Astrocyte (in vitro differentiated cells and primary cell): ENCODE results near the gene ADNP. TPM values are rescaled to one million over a fixed set of nuclear protein-coding genes. Genes with fewer than 3 reads are reported as not detected.

Experiments used
- DNase-seq: peaks from one replicate; pipeline ENCODE4 v3.0.0-alpha.2; 2010; ENCODE audit warnings: low read depth
- FAIRE-seq: peaks from 2 replicates; lab custom pipeline; 2011; peaks lifted over from hg19 to GRCh38; lab: Jason Lieb, UNC
- H2AFZ ChIP-seq: 2 replicates; pipeline ENCODE4 v1.6.0; 2012; ENCODE audit warnings: low read depth, low read length, inconsistent platforms
- H3K27ac ChIP-seq: 2 replicates; pipeline ENCODE4 v1.5.1; 2011; ENCODE audit warnings: low read depth, low read length, inconsistent platforms
- H3K27me3 ChIP-seq: 2 replicates; pipeline ENCODE4 v1.6.0; 2011; ENCODE audit warnings: low read length, inconsistent platforms; ENCODE audit not compliant: insufficient read depth
- H3K36me3 ChIP-seq: 2 replicates; pipeline ENCODE4 v1.5.1; 2011; ENCODE audit warnings: low read length, inconsistent platforms; ENCODE audit not compliant: insufficient read depth
- H3K4me1 ChIP-seq: 2 replicates; pipeline ENCODE4 v1.5.1; 2011; ENCODE audit warnings: low read length, inconsistent platforms; ENCODE audit not compliant: insufficient read depth
- H3K4me2 ChIP-seq: 2 replicates; pipeline ENCODE4 v1.6.0; 2012; ENCODE audit warnings: low read length, inconsistent platforms
- H3K4me3 ChIP-seq: 2 replicates; pipeline ENCODE4 v1.5.1; 2011; ENCODE audit warnings: low read depth, mild to moderate bottlenecking, low read length, inconsistent platforms; ENCODE audit not compliant: insufficient read depth
- H3K79me2 ChIP-seq: 2 replicates; pipeline ENCODE4 v1.6.0; 2012; ENCODE audit warnings: mild to moderate bottlenecking, low read length, inconsistent platforms; ENCODE audit not compliant: insufficient read depth
- H3K9ac ChIP-seq: 2 replicates; pipeline ENCODE4 v1.6.0; 2012; ENCODE audit warnings: mild to moderate bottlenecking, low read length, inconsistent platforms
- H3K9me3 ChIP-seq: 2 replicates; pipeline ENCODE4 v1.5.1; 2012; ENCODE audit warnings: low read depth, mild to moderate bottlenecking, low read length, inconsistent platforms; ENCODE audit not compliant: insufficient read depth
- H4K20me1 ChIP-seq: 2 replicates; pipeline ENCODE4 v1.6.0; 2012; ENCODE audit warnings: low read length, inconsistent platforms; ENCODE audit not compliant: insufficient read depth
- H3K27ac Mint-ChIP-seq: one replicate; pipeline ENCODE4 v1.8.0; 2021; ENCODE audit warnings: mild to moderate bottlenecking, mixed read lengths; ENCODE audit not compliant: unreplicated experiment
- H3K27me3 Mint-ChIP-seq: one replicate; pipeline ENCODE4 v1.8.0; 2021; ENCODE audit warnings: low read depth, mixed read lengths; ENCODE audit not compliant: unreplicated experiment
- H3K36me3 Mint-ChIP-seq: one replicate; pipeline ENCODE4 v1.8.0; 2021; ENCODE audit warnings: low read depth, mixed read lengths; ENCODE audit not compliant: unreplicated experiment
- H3K4me1 Mint-ChIP-seq: one replicate; pipeline ENCODE4 v1.8.0; 2021; ENCODE audit warnings: low read depth, mixed read lengths; ENCODE audit not compliant: unreplicated experiment
- H3K4me3 Mint-ChIP-seq: one replicate; pipeline ENCODE4 v1.8.0; 2021; ENCODE audit warnings: mild to moderate bottlenecking, moderate library complexity, mixed read lengths; ENCODE audit not compliant: unreplicated experiment
- H3K9me3 Mint-ChIP-seq: one replicate; pipeline ENCODE4 v1.8.0; 2021; ENCODE audit warnings: mild to moderate bottlenecking, mixed read lengths; ENCODE audit not compliant: unreplicated experiment
- EZH2 ChIP-seq: IDR thresholded peaks from 2 replicates; pipeline ENCODE4 v1.6.1; 2012; ENCODE audit warnings: mild to moderate bottlenecking, low read length, inconsistent platforms; ENCODE audit not compliant: insufficient read depth
- total RNA-seq: library from RNA; stranded (reverse); gene quantifications from 2 replicates; pipeline ENCODE4 v1.2.1, GENCODE V29; 2021
- TF ChIP-seq, protein P1 (sequence below): IDR thresholded peaks from 2 replicates; pipeline ENCODE4 v1.5.1; 2011; ENCODE audit warnings: low read depth, mild to moderate bottlenecking, inconsistent platforms, low read length, moderate library complexity; ENCODE audit not compliant: insufficient read depth

ADNP gene
- total RNA-seq, 1 donor from 2014 or later: 72.1 TPM

DNA sequence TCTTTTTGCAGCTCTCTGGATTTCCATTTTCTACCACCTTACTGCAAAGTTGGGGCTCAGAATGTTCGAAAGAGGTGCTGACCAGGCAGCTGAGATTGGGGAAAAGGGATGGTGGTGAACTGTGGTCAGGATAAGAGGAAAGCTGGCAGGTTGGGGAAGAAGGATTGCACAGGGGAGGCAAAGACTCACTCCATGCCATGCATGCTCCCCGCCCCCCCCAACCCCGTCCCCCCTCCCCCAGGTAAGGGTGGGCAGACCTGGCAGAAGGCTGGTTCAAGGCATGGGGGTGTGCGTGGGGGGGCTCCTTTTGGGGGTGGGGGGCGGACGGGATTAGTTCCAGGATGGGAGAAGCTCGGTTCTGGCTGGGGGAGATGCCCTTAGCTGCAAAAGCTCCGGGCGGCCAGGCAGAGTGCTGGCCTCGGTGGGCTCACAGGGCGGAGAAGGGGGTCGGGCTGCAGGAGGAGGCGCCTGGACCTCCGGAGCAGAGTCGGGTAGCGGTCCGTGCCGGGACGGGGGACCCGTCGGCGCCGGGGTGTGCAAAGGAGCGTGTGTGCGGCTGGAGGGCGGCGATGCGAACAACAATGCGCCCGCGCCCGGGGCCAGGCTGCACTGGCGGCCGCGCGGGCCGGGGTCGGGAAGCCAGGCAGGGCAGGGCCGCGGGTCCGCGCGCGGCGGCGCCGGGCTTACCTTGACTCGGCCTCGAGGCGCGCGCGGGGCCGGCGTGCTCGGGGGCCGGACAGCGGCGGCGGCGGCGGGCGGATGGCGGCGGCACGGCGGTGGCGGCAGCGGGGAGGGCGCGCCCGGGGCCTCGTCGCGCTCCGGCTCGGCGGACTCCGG is 880 bp downstream of the ADNP start:
- H3K4me3 Mint-ChIP-seq: peak overlapping the region; percentile 98
- no peak overlapping the region for H2AFZ ChIP-seq
- no peak for DNase-seq

DNA sequence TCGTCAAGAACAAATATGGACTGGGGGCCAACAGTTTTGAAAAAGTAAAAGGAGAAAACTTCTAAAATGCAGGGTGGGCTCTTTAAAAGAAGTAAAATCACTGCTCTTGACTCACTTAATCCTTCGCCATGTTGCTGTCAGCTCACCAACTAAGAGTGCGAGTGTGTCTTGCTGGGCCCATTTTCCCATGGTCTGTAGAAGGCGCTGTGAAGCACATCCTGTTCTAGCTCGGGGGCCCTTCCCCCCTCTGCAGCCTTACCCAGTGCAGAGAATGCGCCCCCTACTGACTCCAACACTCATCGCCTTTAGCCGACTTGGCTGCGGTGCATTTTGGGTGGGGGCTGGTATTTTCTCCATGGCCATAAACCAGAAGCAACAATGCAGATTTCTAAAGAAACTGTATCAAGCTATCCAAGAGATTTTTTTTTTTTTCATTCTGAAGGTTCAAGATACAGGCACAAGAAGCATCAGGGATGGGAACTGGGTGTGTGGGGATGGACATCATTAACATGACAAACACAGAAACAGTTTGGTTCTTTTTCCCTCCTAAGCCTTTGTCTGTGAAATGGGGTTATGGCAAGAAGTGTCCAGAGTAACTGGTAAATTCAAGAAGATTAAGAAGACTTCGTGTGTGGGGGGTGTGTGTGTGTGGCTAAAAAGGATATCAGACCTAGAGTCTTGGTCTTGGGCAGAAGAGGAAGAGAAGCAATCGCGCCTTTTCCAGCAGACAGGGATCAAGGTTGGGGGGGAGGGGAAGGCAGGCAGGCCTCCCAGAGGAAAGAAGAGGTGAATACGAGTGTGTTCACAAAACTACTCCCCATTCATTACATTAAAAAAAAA is 1.7 kb downstream of the ADNP start:
- no peaks in the 10 kb centered on the region for H3K27me3 Mint-ChIP-seq
- H3K9me3 Mint-ChIP-seq: no peaks in the 10 kb centered on the region
- H3K4me3 Mint-ChIP-seq: peak overlapping the region; percentile 98
- Histone ChIP-seq H4K20me1 (peaks cover 52% of the 10 kb centered on the region), H3K9me3 (no peaks in the 10 kb centered on the region), H2AFZ (no peak overlapping the region), H3K9ac (peak overlapping the region; percentile 82), H3K36me3 (peaks cover 40% of the 10 kb centered on the region), H3K4me3 (peak overlapping the region; percentile 89), H3K27me3 (no peaks in the 10 kb centered on the region), H3K4me2 (peak overlapping the region; percentile 92), H3K79me2 (peaks cover 64% of the 10 kb centered on the region), H3K27ac (peak overlapping the region; percentile 53), H3K4me1 (peaks cover 21% of the 10 kb centered on the region)
- TF ChIP-seq, protein P1, sequence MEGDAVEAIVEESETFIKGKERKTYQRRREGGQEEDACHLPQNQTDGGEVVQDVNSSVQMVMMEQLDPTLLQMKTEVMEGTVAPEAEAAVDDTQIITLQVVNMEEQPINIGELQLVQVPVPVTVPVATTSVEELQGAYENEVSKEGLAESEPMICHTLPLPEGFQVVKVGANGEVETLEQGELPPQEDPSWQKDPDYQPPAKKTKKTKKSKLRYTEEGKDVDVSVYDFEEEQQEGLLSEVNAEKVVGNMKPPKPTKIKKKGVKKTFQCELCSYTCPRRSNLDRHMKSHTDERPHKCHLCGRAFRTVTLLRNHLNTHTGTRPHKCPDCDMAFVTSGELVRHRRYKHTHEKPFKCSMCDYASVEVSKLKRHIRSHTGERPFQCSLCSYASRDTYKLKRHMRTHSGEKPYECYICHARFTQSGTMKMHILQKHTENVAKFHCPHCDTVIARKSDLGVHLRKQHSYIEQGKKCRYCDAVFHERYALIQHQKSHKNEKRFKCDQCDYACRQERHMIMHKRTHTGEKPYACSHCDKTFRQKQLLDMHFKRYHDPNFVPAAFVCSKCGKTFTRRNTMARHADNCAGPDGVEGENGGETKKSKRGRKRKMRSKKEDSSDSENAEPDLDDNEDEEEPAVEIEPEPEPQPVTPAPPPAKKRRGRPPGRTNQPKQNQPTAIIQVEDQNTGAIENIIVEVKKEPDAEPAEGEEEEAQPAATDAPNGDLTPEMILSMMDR: peak; percentile 99
- no peak for TF ChIP-seq EZH2
- FAIRE-seq: no peak
- peaks cover 24% of the 10 kb centered on the region for H3K4me1 Mint-ChIP-seq
- peak overlapping the region; percentile 98 for H3K27ac Mint-ChIP-seq
- DNase-seq: peak; percentile 88
- H3K36me3 Mint-ChIP-seq: peaks cover 9% of the 10 kb centered on the region

More for the DNA sequence above, 880 bp downstream of the ADNP start:
- Mint-ChIP-seq H3K4me1 (peaks cover 17% of the 10 kb centered on the region), H3K27ac (peak overlapping the region; percentile 98), H3K36me3 (peaks cover 9% of the 10 kb centered on the region), H3K27me3 (no peaks in the 10 kb centered on the region), H3K9me3 (no peaks in the 10 kb centered on the region)
- Histone ChIP-seq H3K4me2 (peak overlapping the region; percentile 92), H4K20me1 (peaks cover 43% of the 10 kb centered on the region), H3K4me3 (peak overlapping the region; percentile 89), H3K36me3 (peaks cover 44% of the 10 kb centered on the region), H3K9ac (peak overlapping the region; percentile 82), H3K9me3 (no peaks in the 10 kb centered on the region), H3K4me1 (peaks cover 19% of the 10 kb centered on the region), H3K27me3 (no peaks in the 10 kb centered on the region), H3K27ac (peak overlapping the region; percentile 93), H3K79me2 (peaks cover 55% of the 10 kb centered on the region)
- no peak for FAIRE-seq
- TF ChIP-seq, protein P1: no peak
- TF ChIP-seq EZH2: no peak
